Motor neuron (in vitro differentiated cells): ENCODE data around the gene DUSP6. TPM values are rescaled to one million over a fixed set of nuclear protein-coding genes. Genes with fewer than 3 reads are reported as not detected.
A peak's percentile ranks its signal among the peaks of the same experiment; 100 is the strongest.

Experiments used
- ATAC-seq, 8 experiments: fragments of 200-7000 bp; cut with Tn5 transposase; replicated peaks in 6 of 8; 2 replicates each; pipeline ENCODE4 v1.8.0; 2021; ENCODE audit warnings: mild to moderate bottlenecking in 8 of 8, moderate library complexity in 8 of 8
- H3K27ac ChIP-seq, 2 donors: fragments of 250-450 bp; sonication (Bioruptor Pico); 2 replicates each; pipeline ENCODE4 v1.9.0; 2021; ENCODE audit warnings: antibody characterized with exemption in 2 of 2, mild to moderate bottlenecking in 2 of 2, moderate library complexity in 1 of 2
- H3K4me1 ChIP-seq, 2 donors: fragments of 250-450 bp; sonication (Bioruptor Pico); replicated peaks in 1 of 2; 2 replicates each; pipeline ENCODE4 v1.6.1; 2021; ENCODE audit warnings: antibody characterized with exemption in 2 of 2, mild to moderate bottlenecking in 2 of 2, moderate library complexity in 1 of 2
- H3K4me3 ChIP-seq, 5 donors: fragments of 250-450 bp; sonication (Bioruptor Pico); 2 replicates each; pipeline ENCODE4 v1.9.0; 2021; ENCODE audit warnings: antibody characterized with exemption in 5 of 5, mild to moderate bottlenecking in 5 of 5, moderate library complexity in 4 of 5
- WGBS, 10 experiments: fragments of 450-650 bp; shearing (Covaris generic); methylation state at CpG; one replicate each; pipeline ENCODE4 v1.0.0; 2022; 5-methylcytosine and 5-hydroxymethylcytosine counted together
- in situ Hi-C, 9 experiments: fragments of 400-800 bp; cut with MboI; loops; one replicate each; pipeline ENCODE4 v1.15.0; 2021; ENCODE audit warnings: low sequenced_read_pairs in 9 of 9, low pct_unique_long_range_greater_than_20kb in 2 of 9; ENCODE audit not compliant: unreplicated experiment in 9 of 9
- total RNA-seq, 8 experiments: library from RNA; unstranded; fragments of 300-600 nt; gene quantifications; 2 replicates each; pipeline versions ENCODE4 v1.2.3 to v1.2.4, GENCODE V29; 2022

DUSP6 gene
- total RNA-seq, 8 experiments from 2014 or later = 6.8 to 67.6 (median 22.2) TPM

DNA sequence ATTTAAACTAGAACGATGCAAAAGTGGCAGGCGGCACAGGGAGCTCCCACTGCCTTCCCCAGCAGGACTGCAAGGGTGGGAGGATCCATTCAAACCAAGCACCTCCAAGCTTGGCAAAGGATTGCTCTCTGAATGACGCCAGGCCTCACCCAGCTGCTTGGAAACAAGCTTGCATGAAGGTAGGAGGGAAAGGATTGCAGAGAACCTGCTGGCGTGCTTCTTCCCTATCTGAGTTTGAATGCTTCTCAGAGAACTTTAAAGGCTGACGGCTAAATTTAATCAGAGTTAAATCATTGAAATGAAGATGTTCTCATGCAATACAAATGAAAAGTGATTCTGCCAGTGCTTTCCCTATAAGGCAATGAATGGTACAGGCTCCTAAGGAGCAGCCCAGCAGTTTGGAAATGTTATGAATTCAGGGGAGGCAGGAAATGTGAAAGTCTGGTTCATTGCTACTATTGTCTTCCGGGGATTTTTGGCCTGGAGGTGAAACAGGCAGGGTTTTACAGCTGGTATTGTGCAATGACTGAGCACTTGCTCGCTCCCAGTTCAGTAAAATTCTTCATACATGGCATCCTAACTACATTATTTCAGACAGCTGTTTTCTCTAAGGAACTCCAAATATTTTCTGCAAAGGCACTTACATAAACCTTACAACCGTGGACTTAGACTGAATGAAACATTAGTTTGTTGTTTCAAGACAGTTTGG is 31.9 kb upstream of the DUSP6 start:
- 0 to 72% (median 26%) methylated on average over 1 to 8 of the region's 8 CpGs for WGBS, 10 experiments
- peak; percentile 42 to 90 (median 74) for ATAC-seq
- no peak overlapping the region for H3K27ac ChIP-seq
- H3K4me1 ChIP-seq = peaks cover 7 to 17% of the 10 kb centered on the region in 2 donors
- no peak overlapping the region for H3K4me3 ChIP-seq
- in situ Hi-C loops = no loop called here

GRCh38 chr12:89383235-89384049 is 31.1 kb upstream of the DUSP6 start:
- Histone ChIP-seq H3K4me3 (no peak overlapping the region), H3K4me1 (peaks cover 7 to 17% of the 10 kb centered on the region in 2 donors)
- in situ Hi-C loops = no loop called here

DNA sequence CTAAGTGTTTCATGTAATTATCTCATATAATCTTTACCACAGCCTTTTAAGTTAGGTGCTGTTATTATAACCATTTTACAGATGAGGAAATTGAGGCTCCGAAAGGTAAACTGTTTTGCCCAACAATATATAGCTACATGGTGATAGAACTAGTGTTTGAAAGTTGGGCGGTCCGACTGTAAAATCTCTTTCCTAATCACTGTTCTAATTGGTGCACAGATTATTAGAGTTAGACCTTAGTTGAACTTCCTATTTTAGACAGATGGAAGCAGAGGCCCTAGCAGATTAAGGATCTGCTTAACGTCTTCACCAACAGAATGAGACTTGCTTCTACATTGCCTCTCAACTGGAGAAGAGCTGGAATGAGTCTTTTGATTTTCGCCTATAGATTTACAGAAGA is 30.0 kb upstream of the DUSP6 start:
- H3K27ac ChIP-seq = no peak overlapping the region
- in situ Hi-C loops = no loop called here

More at GRCh38 chr12:89383235-89384049, 31.1 kb upstream of the DUSP6 start:
- ATAC-seq = peak in 4 of 8 experiments; percentile 5 to 30 (median 16)
- WGBS, 10 experiments = 17 to 100% (median 77%) methylated on average over 1 to 6 of the region's 6 CpGs
- no peak overlapping the region for H3K27ac ChIP-seq

DNA sequence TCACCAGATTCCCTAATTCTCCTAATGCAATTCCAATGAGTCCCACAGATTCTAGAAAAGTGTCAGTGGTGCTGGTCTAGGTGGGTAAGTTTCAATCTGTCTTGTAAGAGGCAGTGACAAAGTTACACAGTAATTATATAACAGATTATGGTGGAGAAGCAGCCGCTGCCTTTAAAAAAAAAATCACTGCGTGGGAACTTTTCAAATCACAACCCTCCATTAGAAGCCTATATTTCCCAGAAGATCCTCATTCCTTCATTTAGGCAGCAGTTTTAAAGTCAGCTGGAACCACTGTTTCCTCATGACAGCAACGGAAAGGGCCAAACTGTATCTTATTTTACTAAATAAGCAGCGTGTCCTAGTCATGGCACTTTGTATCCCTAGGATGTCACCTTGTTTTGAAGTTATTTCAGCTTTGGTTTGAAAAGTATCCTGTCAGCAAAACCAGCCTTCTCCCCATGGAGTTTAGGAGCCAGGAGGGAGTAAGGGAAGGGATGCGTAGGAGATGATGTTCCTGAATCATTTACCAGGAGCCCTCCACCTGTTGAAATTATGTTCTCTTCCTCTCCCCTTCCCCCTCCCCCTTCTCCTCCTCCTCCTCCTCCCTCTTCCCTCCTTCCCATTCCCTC is 27.7 kb upstream of the DUSP6 start:
- Histone ChIP-seq H3K4me3 (no peak overlapping the region), H3K27ac (no peak overlapping the region), H3K4me1 (peaks cover 7 to 12% of the 10 kb centered on the region in 2 donors)
- ATAC-seq = no peak
- in situ Hi-C loops = no loop called here
- 50 to 100% (median 93%) methylated on average over 1 to 5 of the region's 5 CpGs; no CpG with 5 or more reads in 2 of the 10 experiments for WGBS, 10 experiments

More for the DNA sequence above, 30.0 kb upstream of the DUSP6 start:
- WGBS, 10 experiments = 56 to 94% (median 85%) methylated on average over 3 to 5 of the region's 5 CpGs; no CpG with 5 or more reads in 2 of the 10 experiments
- Histone ChIP-seq H3K4me1 (peaks cover 7 to 17% of the 10 kb centered on the region in 2 donors), H3K4me3 (no peak overlapping the region)
- no peak for ATAC-seq

DNA sequence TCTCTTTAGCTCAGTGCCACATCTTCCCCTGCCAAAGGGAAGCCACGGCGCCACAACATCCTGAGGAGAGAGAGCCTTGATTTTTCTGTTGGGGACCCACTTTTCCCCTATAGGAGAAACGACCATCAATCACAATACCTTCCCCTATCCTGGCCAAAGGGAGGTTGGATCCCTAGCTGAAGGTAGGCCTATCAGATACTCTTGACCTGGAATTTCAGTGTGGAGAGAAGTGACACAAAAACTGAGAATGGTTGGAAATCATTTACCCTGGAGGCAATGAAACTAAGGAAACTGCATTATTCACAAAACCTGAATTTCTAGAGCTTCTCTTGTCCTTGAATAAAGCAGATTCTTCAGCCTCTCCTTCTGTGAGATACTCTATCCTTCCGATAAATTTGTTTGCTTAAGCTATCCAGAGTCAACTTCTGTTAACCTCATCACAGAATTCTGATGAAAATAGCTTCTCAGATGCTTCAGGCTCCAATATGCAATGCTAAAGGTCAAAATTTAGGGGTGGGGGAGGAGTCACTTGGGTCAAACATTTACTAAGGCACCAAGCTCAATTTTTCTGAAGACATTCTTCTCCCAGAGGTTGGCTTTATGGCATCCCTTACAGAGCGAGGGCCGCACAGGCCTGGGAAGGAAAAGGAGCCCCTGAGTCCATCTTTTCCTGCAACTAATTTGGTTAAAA is 27.0 kb upstream of the DUSP6 start:
- H3K4me1 ChIP-seq = peaks cover 5 to 10% of the 10 kb centered on the region in 2 donors
- H3K27ac ChIP-seq = no peak overlapping the region
- ATAC-seq = peak in 2 of 8 experiments; percentile 12 to 38
- no peak overlapping the region for H3K4me3 ChIP-seq
- in situ Hi-C loops = no loop called here
- WGBS, 10 experiments = 56 to 95% (median 71%) methylated on average over 1 to 6 of the region's 6 CpGs; no CpG with 5 or more reads in 1 of the 10 experiments

GRCh38 chr12:89376844-89377243 is 24.5 kb upstream of the DUSP6 start:
- Histone ChIP-seq H3K4me3 (no peak overlapping the region), H3K27ac (no peak overlapping the region), H3K4me1 (no peaks in the 10 kb centered on the region)
- in situ Hi-C loops = no loop called here
- no peak for ATAC-seq
- WGBS, 10 experiments = 85 to 100% (median 100%) methylated on average over 1 to 2 of the region's 2 CpGs; no CpG with 5 or more reads in 3 of the 10 experiments

DNA sequence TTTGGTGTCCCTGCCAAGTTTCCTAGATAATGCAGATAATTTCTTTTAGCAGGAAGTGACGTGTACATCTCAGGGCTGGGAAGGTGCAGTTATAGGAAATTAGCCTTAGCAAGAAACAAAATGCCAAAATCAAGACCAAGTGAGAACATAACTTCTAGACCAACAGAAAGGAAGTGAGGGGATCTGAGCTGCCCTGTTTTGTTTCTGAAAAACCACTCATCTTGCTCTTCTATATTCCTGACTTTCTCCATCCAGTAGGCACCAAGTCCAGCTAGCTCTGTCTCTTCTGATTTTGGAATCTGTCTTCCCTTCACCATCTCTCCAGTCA is 23.9 kb upstream of the DUSP6 start:
- Histone ChIP-seq H3K27ac (no peak overlapping the region), H3K4me3 (no peak overlapping the region), H3K4me1 (no peaks in the 10 kb centered on the region)
- 80 to 100% (median 100%) methylated on average over 1 of the region's 1 CpG; no CpG with 5 or more reads in 5 of the 10 experiments for WGBS, 10 experiments
- ATAC-seq = no peak
- in situ Hi-C loops = no loop called here

DNA sequence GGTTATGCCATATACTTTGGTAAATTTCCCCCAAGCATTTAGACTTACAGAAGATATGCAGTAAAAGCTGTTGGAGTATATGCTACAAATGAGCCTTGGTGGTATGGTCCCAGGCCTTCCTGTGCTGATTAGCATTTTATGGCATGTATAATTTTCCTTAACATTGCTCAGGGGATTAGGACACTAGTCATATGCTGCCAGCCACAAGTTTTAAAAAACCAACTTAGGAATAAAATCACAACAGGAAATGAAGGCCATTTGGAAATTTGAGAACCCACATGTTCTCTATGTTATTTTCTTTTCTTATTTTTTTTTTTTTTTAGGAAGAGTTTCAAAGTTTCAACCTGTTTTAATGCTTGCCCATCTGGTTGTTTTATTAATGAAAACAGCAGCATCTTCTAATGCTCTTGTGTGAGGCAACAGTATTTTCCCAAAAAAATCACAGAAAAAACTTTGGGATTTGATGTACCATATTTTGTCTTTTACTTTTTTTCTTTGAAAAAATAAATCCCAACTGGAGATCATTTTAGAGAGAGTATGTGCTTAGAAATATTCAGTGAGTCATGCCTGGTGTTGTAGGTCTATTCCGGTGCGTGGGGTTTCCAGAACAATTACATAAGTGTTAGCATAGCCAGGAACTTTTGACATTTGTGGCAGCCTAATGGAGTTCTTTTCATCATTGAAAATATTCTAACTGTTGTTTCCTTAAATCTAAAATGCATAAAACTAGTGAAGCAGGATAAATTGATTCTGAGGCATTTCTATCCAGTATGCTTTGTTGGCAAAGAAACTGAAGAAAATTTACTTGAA is 21.7 kb upstream of the DUSP6 start:
- Histone ChIP-seq H3K4me1 (peaks cover 0 to 5% of the 10 kb centered on the region in 2 donors), H3K27ac (no peak overlapping the region), H3K4me3 (no peak overlapping the region)
- in situ Hi-C loops = no loop called here
- ATAC-seq = peak in 3 of 8 experiments; percentile 80 to 94 (median 83)
- WGBS, 10 experiments = 0 to 95% (median 40%) methylated on average over 2 of the region's 2 CpGs; no CpG with 5 or more reads in 2 of the 10 experiments

GRCh38 chr12:89372584-89373370 is 20.5 kb upstream of the DUSP6 start:
- H3K27ac ChIP-seq = no peak overlapping the region
- H3K4me3 ChIP-seq = no peak overlapping the region
- in situ Hi-C loops = no loop called here
- H3K4me1 ChIP-seq = peaks cover 0 to 5% of the 10 kb centered on the region in 2 donors
- WGBS, 10 experiments = 58 to 100% (median 90%) methylated on average over 2 to 5 of the region's 6 CpGs; no CpG with 5 or more reads in 2 of the 10 experiments
- peak in 2 of 8 experiments; percentile 7 for ATAC-seq

DNA sequence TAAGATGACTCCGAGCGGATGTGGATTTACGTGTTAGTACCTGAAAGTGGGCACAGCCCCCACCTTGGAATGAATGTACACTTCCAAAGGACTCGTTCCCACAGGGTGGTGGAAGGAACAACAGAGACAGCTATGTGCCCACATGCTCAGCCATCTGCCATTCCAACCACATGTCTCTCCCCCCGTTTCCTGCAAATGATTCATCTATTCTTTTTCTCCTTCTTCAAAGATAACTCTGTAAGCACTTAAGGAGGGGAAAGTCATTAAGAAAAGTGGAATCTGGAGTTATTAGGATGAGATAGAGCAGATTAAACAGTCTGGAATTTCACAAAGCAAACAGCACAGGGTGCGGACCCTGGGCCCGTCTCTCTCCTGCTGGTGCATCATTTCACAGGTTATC is 18.5 kb upstream of the DUSP6 start:
- H3K4me1 ChIP-seq = peaks cover 0 to 5% of the 10 kb centered on the region in 2 donors
- WGBS, 10 experiments = 20 to 94% (median 72%) methylated on average over 1 to 7 of the region's 7 CpGs
- in situ Hi-C loops = no loop called here
- ATAC-seq = peak in 1 of 8 experiments; percentile 9
- no peak overlapping the region for H3K27ac ChIP-seq
- H3K4me3 ChIP-seq = no peak overlapping the region

DNA sequence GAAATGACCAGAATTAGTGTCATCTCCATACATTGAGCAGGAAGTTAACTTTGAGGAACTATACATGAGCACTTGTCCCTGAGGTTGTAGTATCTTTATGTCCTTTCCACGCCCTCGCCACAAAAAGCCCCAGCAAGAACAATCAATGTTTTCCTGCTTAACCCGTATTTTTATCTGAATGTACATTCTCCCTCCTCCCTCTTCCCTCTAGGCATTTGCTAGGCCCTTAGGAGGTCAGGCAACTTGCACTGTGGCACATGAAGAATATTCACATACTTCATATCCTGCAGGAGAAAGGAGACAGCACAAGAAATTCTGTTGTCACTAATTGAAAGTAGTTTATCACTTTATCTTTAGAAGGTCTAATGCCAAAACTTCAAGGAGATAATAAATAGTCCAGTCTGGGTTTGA is 18.1 kb upstream of the DUSP6 start:
- H3K27ac ChIP-seq = no peak overlapping the region
- H3K4me3 ChIP-seq = no peak overlapping the region
- in situ Hi-C loops = no loop called here
- ATAC-seq = peak in 3 of 8 experiments; percentile 11 to 43 (median 15)
- H3K4me1 ChIP-seq = peaks cover 0 to 5% of the 10 kb centered on the region in 2 donors
- WGBS, 10 experiments = 7 to 100% (median 73%) methylated on average over 1 to 3 of the region's 3 CpGs; no CpG with 5 or more reads in 2 of the 10 experiments
